ENCODE measurements around the gene RTP3. TPM values are rescaled to one million over a fixed set of nuclear protein-coding genes. Genes with fewer than 3 reads are reported as not detected.

Gene RTP3
- total RNA-seq, 3 donors from 2014 or later (not counting 1 experiment from before 2014, with no cell fraction given), result not detected

DNA sequence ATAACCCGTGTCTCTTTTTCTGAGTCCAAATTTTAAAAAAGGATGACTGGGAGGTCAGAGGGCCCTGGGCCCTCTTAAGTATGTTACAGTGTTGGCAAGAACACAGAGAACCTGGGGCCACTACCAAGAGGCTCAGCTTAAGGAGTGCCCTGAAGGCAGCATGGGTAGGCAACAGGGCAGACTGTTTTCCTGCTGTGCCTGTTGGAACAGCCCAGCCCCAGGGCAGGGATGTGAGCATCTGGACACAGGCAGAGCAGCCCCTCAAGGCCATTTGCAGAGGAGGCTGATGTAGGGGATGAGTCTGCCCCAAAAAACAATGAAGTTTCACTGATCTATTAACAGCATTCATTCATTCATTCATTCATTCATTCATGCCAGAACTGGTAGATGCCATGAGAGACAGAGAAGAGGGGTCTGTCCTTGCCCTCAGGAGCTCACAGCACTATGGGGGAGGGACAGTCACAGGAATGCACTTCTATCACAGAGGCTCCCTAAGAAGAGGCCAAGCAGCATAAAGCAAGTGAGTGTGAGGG, 30.8 kb upstream of the RTP3 start:
- Histone ChIP-seq H3K9me3 (ENCODE audit: control insufficient read depth, insufficient read depth, low read length) (no peaks in the 10 kb centered on the region), H3K4me3 (ENCODE audit: low read length) (no peak overlapping the region), H3K27me3 (ENCODE audit: control insufficient read depth, insufficient read depth, low read length) (peaks cover 11% of the 10 kb centered on the region), H3K27ac (ENCODE audit: low read length) (no peak overlapping the region), H3K4me1 (ENCODE audit: control insufficient read depth, insufficient read depth, low read length) (no peaks in the 10 kb centered on the region), H3K36me3 (ENCODE audit: control insufficient read depth, insufficient read depth, low read length) (no peaks in the 10 kb centered on the region)
- whole genome bisulfite sequencing (ENCODE audit: insufficient coverage), result 90% methylated on average over 1 of the region's 1 CpG
- DNase-seq (no peak), ATAC-seq (no peak)
- TF ChIP-seq, protein P1, sequence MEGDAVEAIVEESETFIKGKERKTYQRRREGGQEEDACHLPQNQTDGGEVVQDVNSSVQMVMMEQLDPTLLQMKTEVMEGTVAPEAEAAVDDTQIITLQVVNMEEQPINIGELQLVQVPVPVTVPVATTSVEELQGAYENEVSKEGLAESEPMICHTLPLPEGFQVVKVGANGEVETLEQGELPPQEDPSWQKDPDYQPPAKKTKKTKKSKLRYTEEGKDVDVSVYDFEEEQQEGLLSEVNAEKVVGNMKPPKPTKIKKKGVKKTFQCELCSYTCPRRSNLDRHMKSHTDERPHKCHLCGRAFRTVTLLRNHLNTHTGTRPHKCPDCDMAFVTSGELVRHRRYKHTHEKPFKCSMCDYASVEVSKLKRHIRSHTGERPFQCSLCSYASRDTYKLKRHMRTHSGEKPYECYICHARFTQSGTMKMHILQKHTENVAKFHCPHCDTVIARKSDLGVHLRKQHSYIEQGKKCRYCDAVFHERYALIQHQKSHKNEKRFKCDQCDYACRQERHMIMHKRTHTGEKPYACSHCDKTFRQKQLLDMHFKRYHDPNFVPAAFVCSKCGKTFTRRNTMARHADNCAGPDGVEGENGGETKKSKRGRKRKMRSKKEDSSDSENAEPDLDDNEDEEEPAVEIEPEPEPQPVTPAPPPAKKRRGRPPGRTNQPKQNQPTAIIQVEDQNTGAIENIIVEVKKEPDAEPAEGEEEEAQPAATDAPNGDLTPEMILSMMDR (IDR thresholded peaks at IDR 0.05), result no peak
- Mint-ChIP-seq H3K36me3 (no peaks in the 10 kb centered on the region), H3K4me1 (no peaks in the 10 kb centered on the region), H3K4me3 (no peak overlapping the region), H3K9me3 (no peaks in the 10 kb centered on the region), H3K27me3 (ENCODE audit: low read depth in 2 of 2) (peaks cover 33 to 35% of the 10 kb centered on the region in 2 donors), H3K27ac (no peak overlapping the region)
- intact Hi-C loops (cut with micrococcal nuclease), result no loop called here

DNA sequence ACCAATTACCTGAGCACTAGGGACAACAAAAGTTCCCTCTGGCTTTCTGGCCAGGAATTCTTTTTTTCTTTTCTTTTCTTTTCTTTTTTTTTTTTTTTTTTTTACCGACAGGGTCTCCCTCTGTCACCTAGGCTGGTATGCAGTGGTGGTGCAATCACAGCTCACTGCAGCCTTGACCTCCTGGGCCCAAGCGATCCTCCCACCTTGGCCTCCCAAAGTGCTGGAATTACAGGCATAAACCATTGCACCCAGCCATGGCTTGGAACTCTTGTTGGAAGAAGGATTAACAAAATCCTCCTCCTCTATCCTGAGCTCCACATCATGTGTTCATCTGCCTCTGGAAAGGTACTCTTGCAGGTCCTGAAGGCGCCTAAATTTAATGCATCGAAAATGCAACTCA, 30.2 kb upstream of the RTP3 start:
- Histone ChIP-seq H3K4me1 (ENCODE audit: control insufficient read depth, insufficient read depth, low read length) (no peaks in the 10 kb centered on the region), H3K36me3 (ENCODE audit: control insufficient read depth, insufficient read depth, low read length) (no peaks in the 10 kb centered on the region), H3K27ac (ENCODE audit: low read length) (no peak overlapping the region), H3K4me3 (ENCODE audit: low read length) (no peak overlapping the region), H3K27me3 (ENCODE audit: control insufficient read depth, insufficient read depth, low read length) (peaks cover 18% of the 10 kb centered on the region), H3K9me3 (ENCODE audit: control insufficient read depth, insufficient read depth, low read length) (no peaks in the 10 kb centered on the region)
- Mint-ChIP-seq H3K27me3 (ENCODE audit: low read depth in 2 of 2) (peaks cover 28 to 31% of the 10 kb centered on the region in 2 donors), H3K27ac (no peak overlapping the region), H3K4me1 (no peaks in the 10 kb centered on the region), H3K9me3 (no peaks in the 10 kb centered on the region), H3K4me3 (no peak overlapping the region), H3K36me3 (no peaks in the 10 kb centered on the region)
- intact Hi-C loops (cut with micrococcal nuclease), result no loop called here
- ATAC-seq, result no peak
- WGBS (ENCODE audit: insufficient coverage), result 99% methylated on average over 3 of the region's 4 CpGs
- TF ChIP-seq, protein P1 (IDR thresholded peaks at IDR 0.05), result no peak
- no peak for DNase-seq

DNA sequence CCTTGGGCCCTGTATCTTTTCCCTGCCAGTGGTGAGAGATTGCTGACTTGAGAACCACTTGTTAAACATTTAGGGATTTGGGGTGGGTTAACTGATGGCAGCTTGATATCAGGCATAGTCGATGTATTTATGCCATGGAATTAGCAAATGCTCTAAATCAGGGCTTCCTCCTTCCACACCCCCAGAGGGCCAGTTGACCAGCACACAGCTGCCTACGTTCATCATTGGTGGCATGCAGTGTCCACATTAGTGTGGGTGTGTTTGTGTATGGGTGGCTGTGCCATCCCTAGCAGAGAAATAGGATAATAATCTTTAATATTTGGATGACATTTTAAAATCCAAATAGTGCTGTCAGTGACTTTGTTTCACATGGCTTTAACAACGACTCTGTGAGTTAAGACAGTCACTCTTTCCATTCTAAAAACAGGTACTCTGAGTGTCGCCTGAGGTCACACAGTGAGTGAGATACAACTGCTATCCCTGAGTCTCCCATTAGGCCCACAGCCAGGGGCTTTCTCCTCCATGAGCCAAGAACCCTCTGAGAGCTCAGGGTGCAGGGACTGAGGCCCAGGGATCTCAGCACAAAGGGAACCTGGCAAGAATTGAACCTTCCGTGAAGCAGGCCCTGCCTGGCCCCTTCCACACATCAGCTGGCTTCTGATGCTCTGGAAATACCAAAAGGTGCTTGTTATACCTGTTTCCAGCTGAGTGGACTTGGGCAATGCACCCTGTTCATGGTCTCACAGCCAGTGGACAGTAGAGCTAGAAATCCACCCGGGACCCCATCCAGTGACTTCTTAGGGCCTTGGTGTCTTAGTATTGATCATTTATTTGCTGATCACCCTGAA, 28.8 kb upstream of the RTP3 start:
- no peak overlapping the region for H3K27ac Mint-ChIP-seq
- TF ChIP-seq, protein P1 (IDR thresholded peaks at IDR 0.05), result no peak
- H3K4me1 Mint-ChIP-seq, result no peaks in the 10 kb centered on the region
- H3K27me3 Mint-ChIP-seq (ENCODE audit: low read depth in 2 of 2), result peaks cover 26 to 27% of the 10 kb centered on the region in 2 donors
- Histone ChIP-seq H3K27me3 (ENCODE audit: control insufficient read depth, insufficient read depth, low read length) (peaks cover 14% of the 10 kb centered on the region), H3K36me3 (ENCODE audit: control insufficient read depth, insufficient read depth, low read length) (no peaks in the 10 kb centered on the region), H3K9me3 (ENCODE audit: control insufficient read depth, insufficient read depth, low read length) (no peaks in the 10 kb centered on the region), H3K27ac (ENCODE audit: low read length) (no peak overlapping the region), H3K4me1 (ENCODE audit: control insufficient read depth, insufficient read depth, low read length) (no peaks in the 10 kb centered on the region), H3K4me3 (ENCODE audit: low read length) (no peak overlapping the region)
- no peak overlapping the region for H3K4me3 Mint-ChIP-seq
- WGBS (ENCODE audit: insufficient coverage), result 85% methylated on average over 5 of the region's 6 CpGs
- peaks cover 0 to under 1% of the 10 kb centered on the region in 2 donors for H3K9me3 Mint-ChIP-seq
- ATAC-seq (no peak), DNase-seq (no peak)
- no peaks in the 10 kb centered on the region for H3K36me3 Mint-ChIP-seq
- intact Hi-C loops (cut with micrococcal nuclease), result no loop called here
